ENCODE data around the gene IGFBP5.

Gene IGFBP5

GRCh38 chr2:216713691-216714336 lies 18.5 kb upstream of the IGFBP5 start:
- peak; percentile 89 for ATAC-seq
- TF ChIP-seq CSDC2 (CRISPR knock-in tag; IDR thresholded peaks at IDR 0.05), result no peak
- TF ChIP-seq ISL1 (CRISPR knock-in tag; IDR thresholded peaks at IDR 0.05), result 0 out of 2 replicates have a peak, but pooled peaks have one; percentile 25
- peak; percentile 12; the same call in 1 of the 2 replicates for TF ChIP-seq OSR1 (CRISPR knock-in tag; IDR thresholded peaks at IDR 0.05)

GRCh38 chr2:216711348-216711747 lies 16.0 kb upstream of the IGFBP5 start:
- TF ChIP-seq ZFP3 (CRISPR knock-in tag; IDR thresholded peaks at IDR 0.05) (no peak), BACH2 (CRISPR knock-in tag; IDR thresholded peaks at IDR 0.05; ENCODE audit: borderline replicate concordance) (no peak), PPARA (CRISPR knock-in tag; IDR thresholded peaks at IDR 0.05; ENCODE audit: borderline replicate concordance) (no peak), ISL1 (CRISPR knock-in tag; IDR thresholded peaks at IDR 0.05) (no peak)
- ATAC-seq, result no peak

- TF ChIP-seq TOX (CRISPR knock-in tag; IDR thresholded peaks at IDR 0.05; ENCODE audit: borderline replicate concordance), result no peak
- TF ChIP-seq ZNF565 (CRISPR knock-in tag; conservative IDR thresholded peaks at IDR 0.05; ENCODE audit: low read depth), result no peak
- TF ChIP-seq ZNF70 (CRISPR knock-in tag; IDR thresholded peaks at IDR 0.05), result no peak
- ATAC-seq, result peak; percentile 69
Observed at GRCh38 chr2:216710551-216711301, 15.4 kb upstream of the IGFBP5 start.

- no peak for ATAC-seq
- TF ChIP-seq TSHZ2 (CRISPR knock-in tag; IDR thresholded peaks at IDR 0.05), result no peak
- no peak for TF ChIP-seq TCF4 (CRISPR knock-in tag; IDR thresholded peaks at IDR 0.05; ENCODE audit: borderline replicate concordance)
- TF ChIP-seq ISL1 (CRISPR knock-in tag; IDR thresholded peaks at IDR 0.05), result no peak
Observed at GRCh38 chr2:216702756-216703155, 7.4 kb upstream of the IGFBP5 start.

GRCh38 chr2:216701544-216701943 lies 6.2 kb upstream of the IGFBP5 start:
- TF ChIP-seq CSDC2 (CRISPR knock-in tag; IDR thresholded peaks at IDR 0.05) (no peak), CREB5 (CRISPR knock-in tag; IDR thresholded peaks at IDR 0.05; ENCODE audit: low read depth) (no peak), GLIS3 (CRISPR knock-in tag; IDR thresholded peaks at IDR 0.05) (no peak), TCF4 (CRISPR knock-in tag; IDR thresholded peaks at IDR 0.05; ENCODE audit: borderline replicate concordance) (no peak), TOX (CRISPR knock-in tag; IDR thresholded peaks at IDR 0.05; ENCODE audit: borderline replicate concordance) (no peak), ISL1 (CRISPR knock-in tag; IDR thresholded peaks at IDR 0.05) (no peak), ESRRG (CRISPR knock-in tag; IDR thresholded peaks at IDR 0.05) (no peak), ZNF565 (CRISPR knock-in tag; conservative IDR thresholded peaks at IDR 0.05; ENCODE audit: low read depth) (no peak), ZNF70 (CRISPR knock-in tag; IDR thresholded peaks at IDR 0.05) (no peak), SNAI2 (CRISPR knock-in tag; IDR thresholded peaks at IDR 0.05) (no peak), ZFP30 (CRISPR knock-in tag; IDR thresholded peaks at IDR 0.05) (no peak), ZNF8 (CRISPR knock-in tag; IDR thresholded peaks at IDR 0.05) (no peak), POU6F1 (CRISPR knock-in tag; IDR thresholded peaks at IDR 0.05; ENCODE audit: borderline replicate concordance, low read depth) (no peak), OSR1 (CRISPR knock-in tag; IDR thresholded peaks at IDR 0.05) (no peak), PATZ1 (CRISPR knock-in tag; IDR thresholded peaks at IDR 0.05; ENCODE audit: borderline replicate concordance) (no peak), BACH2 (CRISPR knock-in tag; IDR thresholded peaks at IDR 0.05; ENCODE audit: borderline replicate concordance) (no peak), TSHZ2 (CRISPR knock-in tag; IDR thresholded peaks at IDR 0.05) (no peak), ARNTL (CRISPR knock-in tag; IDR thresholded peaks at IDR 0.05; ENCODE audit: borderline replicate concordance, low read depth) (no peak), PPARA (CRISPR knock-in tag; IDR thresholded peaks at IDR 0.05; ENCODE audit: borderline replicate concordance) (no peak)

More at GRCh38 chr2:216701544-216701943, 6.2 kb upstream of the IGFBP5 start:
- ATAC-seq, result no peak
